ENCODE data around the gene KHK.
"Not testable (repeated sequence)": the region's sequence is repeated elsewhere in the genome, so short reads cannot be mapped to it uniquely, and the experiment has no call there.

Gene KHK

DNA sequence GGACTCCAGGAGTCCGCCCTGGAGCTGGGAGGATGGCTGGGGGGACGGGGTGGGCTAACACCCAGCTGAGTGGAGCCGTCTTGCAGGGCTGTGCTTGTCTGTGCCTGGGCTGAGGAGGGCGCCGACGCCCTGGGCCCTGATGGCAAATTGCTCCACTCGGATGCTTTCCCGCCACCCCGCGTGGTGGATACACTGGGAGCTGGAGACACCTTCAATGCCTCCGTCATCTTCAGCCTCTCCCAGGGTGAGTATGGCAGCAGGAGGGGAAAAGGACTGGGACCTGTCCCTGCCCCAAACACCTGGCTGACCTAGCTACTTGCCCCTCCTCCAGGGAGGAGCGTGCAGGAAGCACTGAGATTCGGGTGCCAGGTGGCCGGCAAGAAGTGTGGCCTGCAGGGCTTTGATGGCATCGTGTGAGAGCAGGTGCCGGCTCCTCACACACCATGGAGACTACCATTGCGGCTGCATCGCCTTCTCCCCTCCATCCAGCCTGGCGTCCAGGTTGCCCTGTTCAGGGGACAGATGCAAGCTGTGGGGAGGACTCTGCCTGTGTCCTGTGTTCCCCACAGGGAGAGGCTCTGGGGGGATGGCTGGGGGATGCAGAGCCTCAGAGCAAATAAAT lies 12.9 kb downstream of the KHK start:
- no peak for DNase-seq

DNA sequence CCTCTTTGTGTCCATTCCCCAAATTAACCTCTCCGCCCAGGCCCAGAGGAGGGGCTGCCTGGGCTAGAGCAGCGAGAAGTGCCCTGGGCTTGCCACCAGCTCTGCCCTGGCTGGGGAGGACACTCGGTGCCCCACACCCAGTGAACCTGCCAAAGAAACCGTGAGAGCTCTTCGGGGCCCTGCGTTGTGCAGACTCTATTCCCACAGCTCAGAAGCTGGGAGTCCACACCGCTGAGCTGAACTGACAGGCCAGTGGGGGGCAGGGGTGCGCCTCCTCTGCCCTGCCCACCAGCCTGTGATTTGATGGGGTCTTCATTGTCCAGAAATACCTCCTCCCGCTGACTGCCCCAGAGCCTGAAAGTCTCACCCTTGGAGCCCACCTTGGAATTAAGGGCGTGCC lies 13.5 kb downstream of the KHK start:
- DNase-seq: no peak

GRCh38 chr2:27102329-27102728 lies 15.8 kb downstream of the KHK start:
- no peak for DNase-seq

DNA sequence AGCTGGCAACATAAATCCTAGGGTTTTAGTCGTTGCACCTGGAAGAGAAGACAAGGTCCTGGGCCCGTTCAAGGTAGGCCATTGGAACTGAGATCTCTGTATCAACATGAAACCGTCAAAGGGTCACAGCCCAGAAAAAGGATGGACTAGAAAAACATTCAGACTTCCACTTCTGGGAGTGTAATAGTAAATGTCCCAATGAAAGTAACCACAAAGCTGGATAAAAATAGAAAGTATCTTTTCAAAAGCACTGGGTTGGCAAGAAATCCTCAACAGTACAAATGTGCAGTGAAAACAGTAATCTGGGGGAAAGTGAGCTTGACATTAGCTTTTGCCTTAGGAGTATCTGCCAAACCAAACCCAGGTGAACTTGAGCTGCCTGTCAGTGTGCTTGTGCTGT lies 19.4 kb downstream of the KHK start:
- no peak for DNase-seq

DNA sequence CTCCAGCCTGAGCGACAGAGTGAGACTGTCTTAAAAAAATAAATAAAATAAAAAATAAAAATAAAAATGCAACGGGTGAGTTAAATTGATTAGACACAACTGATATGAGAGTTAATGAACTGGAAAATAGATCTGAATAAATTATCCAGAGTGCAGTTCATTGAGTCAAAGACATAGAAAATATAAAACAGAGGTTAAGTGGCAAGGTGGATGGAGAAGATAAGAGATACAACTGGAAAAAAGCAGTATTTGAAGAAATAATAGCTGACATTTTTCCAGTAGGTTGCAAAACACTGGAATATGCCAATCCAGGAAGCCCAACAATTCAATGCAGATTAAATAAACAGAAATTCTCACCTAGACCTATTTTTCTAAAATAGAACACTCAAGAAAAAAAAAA lies 21.6 kb downstream of the KHK start:
- DNase-seq: no peak

- DNase-seq: no peak
These were observed 22.5 kb downstream of the KHK start for GRCh38 chr2:27109083-27109482.

DNA sequence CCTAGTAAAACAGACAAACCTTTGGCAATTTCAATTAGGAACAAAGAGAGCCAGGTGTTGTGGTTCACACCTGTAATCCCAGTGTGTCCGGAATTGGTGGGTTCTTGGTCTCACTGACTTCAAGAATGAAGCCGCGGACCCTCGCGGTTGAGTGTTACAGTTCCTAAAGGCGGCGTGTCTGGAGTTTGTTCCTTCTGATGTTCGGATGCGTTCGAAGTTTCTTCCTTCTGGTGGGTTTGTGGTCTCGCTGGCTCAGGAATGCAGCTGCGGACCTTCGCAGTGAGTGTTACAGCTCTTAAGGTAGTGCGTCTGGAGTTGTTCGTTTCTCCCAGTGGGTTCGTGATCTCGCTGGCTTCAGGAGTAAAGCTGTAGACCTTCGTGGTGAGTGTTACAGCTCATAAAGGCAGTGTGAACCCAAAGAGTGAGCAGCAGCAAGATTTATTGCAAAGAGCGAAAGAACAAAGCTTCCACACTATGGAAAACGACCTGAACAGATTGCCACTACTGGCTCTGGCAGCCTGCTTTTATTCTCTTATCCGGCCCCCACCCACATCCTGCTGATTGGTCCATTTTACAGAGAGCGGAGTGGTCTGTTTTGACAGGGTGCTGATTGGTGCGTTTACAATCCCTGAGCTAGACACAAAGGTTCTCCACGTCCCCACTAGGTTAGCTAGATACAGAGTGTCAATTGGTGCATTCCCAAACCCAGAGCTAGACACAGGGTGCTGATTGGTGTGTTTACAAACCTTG lies 24.2 kb downstream of the KHK start:
- DNase-seq: not testable (repeated sequence)

- not testable (repeated sequence) for DNase-seq
These were observed 25.0 kb downstream of the KHK start for GRCh38 chr2:27111392-27112078.

DNA sequence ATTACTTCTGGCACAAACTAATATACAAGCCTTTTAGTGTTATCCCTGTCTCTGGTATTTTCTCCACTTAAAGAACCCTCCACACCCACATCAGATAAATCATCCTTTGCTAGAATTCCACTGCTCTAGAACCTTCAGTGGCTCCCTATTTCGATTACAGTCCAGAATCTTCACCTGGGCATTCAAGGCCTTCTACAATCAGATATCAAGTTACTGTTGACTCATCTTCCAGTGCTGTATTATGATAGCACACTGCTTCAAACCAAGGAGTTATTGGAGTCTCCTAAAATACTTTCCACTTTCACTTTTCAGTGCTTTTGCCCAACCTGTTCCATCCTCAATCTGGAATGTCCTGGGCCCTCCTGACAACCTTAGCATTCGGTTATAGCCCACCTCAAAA lies 28.9 kb downstream of the KHK start:
- DNase-seq: no peak

DNA sequence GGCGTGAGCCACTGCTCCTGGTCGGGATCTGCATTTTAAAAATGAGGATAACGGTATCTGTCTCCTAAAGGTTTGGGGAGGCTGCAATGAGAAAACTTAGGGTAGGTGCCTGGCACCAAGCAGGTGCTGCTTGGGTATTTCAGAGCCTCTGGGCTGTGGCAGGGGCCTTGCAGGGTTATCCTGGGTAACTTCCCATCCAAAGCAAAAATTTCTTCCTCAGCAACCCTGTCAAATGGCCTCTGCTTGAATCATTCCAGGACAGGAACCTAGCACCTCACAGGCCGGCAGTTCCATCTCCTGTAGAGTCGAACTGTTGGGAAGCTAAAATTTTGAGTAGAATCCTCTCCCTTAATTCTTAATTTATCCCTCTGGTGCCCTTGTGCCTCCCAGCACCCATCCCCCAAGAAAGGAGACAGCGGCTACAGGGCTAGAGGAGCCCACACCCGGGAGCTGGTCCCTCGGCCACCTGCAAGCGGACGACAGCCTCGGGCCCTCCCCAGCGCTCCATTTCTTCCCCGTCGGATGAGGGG lies 31.5 kb downstream of the KHK start:
- no peak for DNase-seq

DNA sequence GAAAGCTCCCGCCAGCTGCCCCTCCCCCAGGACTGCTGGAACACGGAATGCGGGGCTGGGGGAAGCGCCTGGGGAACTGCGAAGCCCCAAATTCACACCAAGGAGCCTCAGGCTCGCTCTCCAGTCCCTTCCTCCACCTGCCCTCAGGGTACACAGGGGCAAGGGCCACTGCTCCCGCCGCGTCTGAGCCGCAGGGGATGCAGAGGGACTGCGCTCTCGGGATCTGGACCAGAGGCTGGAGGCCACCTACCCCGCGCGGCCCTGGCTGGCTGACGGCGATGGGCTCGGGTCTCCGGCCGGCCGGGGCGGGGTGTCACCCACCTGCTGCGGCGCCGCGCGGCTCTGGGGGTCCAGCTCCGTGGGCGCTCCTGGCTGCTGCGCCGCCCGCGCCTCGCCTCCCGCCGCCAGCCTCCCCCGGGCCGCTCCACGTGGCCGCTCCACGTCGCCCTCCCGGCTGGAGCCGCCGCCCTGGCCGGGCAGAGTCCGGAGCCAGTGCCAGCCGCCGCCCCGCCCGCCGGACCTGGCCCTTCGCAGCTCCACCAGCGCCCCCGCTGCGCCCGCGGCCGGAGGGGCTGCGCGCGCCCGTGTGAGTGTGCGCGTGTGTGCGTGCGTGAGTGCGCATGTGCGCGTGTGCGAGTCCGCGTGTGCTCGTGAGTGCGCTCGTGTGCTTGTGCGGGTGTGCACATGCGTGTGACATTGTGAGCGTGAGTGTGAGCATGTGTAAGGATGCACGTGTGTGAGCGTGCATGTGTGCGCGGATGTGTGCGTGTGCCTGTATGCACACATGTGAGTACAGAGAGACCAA lies 32.2 kb downstream of the KHK start, which contains the start of gene CGREF1:
TSS of gene CGREF1 (minus strand) at position 604 of the 805 bp plus-strand sequence. CDS start 14,762 bp downstream, outside the sequence.
- no peak for DNase-seq

DNA sequence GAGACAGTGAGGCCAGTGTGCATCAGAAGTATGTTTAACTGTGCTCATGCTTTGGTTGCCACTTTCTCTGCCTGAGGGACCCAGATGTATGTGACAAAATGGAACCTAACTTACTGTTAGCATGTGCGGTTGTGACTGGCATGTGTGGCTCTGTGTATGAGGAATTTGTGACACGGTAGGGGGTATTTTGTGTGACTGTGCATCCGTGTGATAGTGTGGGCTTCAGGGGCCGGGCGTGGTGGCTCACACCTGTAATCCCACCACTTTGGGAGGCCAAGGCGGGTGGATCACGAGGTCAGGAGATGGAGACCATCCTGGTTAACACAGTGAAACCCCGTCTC lies 32.7 kb downstream of the KHK start:
- not testable (repeated sequence) for DNase-seq

GRCh38 chr2:27121906-27122305 lies 35.3 kb downstream of the KHK start:
- DNase-seq: no peak

DNA sequence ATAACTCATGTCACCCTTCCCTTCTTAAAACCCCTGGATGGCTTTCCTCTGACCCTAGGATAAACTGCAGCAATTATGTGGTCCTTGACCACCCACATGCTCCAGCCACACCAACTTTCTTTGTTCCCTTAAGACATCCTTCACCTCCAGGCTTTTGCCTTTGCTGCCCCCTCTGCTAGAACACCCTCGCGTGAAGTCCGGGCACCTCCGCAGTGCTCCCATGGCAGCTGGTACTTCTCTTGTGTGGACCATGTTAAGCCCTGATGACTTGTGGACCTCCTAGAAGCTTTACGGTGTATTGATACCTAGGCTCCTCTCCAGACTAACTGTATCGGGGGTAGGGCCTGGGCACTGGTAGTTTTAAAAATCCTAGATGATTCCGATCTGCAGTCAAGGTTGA lies 36.2 kb downstream of the KHK start:
- DNase-seq: no peak

- DNase-seq: no peak
These were observed 37.0 kb downstream of the KHK start, which contains the start of gene ABHD1 for GRCh38 chr2:27123302-27124150. TSS of gene ABHD1 (plus strand) at chr2:27123815. CDS start at chr2:27123949, 134 bp downstream.

DNA sequence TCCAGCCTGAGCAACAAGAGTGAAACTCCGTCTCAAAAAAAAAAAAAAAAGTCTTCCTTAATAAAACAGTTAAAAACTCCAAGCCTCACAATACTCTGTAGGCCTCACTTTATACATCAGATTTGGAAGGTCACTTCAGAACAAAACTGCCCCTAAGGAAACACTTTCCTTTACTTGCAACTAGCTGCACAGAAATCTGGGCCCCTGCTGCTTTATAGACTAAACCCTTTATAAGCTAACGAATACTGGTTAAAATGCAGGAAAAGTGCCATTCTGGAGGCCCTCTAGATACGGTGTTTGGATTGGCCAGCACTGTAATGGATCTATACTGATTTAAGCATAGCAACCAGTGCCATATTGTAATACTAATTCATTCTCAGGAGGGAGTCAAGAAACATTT lies 38.5 kb downstream of the KHK start:
- no peak for DNase-seq

DNA sequence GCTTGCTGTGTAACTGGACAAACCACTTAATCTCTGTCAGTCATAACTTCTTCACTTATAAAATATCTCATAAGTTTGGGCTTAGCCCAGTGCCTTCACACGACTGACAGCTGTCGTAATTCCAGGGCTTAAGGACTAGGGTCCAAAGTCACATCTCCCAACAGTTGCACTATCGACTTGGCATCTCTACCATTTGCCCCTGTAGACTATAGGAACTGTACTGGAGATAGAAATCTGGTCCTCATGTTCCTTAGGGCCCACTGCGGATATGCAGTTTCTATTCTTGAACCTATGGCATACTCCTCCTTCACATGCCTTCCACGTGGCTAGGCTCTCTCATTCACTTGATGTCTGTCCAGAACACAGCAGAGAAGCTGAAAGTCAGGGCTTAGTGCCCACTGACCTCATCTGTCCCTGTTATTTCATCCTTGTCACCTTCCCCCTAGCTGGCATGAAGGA lies 39.7 kb downstream of the KHK start:
- DNase-seq: no peak

GRCh38 chr2:27127883-27128667 lies 41.5 kb downstream of the KHK start:
- no peak for DNase-seq

- no peak for DNase-seq
These were observed 42.3 kb downstream of the KHK start for GRCh38 chr2:27128668-27129571.

GRCh38 chr2:27130396-27130795 lies 43.8 kb downstream of the KHK start:
- no peak for DNase-seq

All from NCI-H1417 treated with DMSO at 0.1 percent for 48 hours (cell line).